LNCAP (cell line): ENCODE measurements around the gene FERMT2.

Experiments used
- TF ChIP-seq, protein P1 (sequence below): fragments of 450-650 bp; IDR thresholded peaks from 2 replicates; pipeline ENCODE4 v1.5.1; 2017; ENCODE audit warnings: mild to moderate bottlenecking

FERMT2 gene

DNA sequence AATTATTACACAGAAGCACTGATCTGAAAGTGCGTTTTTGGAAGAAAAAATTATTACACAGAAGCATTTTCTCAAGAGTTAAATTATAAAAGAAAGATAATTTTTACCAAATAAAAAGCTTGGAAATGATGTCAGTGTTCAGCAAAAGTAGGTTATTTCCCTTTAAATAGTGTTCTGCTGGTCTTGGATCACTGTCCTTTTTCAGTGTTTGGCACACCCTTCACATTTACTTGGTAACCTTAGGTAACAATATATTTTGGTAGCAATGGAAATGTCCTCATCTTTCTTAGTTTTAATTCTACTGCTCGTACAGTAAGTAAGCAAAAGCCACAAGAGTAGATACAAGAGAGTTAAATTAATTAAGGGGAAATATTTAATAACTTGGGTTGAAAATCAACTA is 40.3 kb downstream of the FERMT2 start:
- TF ChIP-seq, protein P1, sequence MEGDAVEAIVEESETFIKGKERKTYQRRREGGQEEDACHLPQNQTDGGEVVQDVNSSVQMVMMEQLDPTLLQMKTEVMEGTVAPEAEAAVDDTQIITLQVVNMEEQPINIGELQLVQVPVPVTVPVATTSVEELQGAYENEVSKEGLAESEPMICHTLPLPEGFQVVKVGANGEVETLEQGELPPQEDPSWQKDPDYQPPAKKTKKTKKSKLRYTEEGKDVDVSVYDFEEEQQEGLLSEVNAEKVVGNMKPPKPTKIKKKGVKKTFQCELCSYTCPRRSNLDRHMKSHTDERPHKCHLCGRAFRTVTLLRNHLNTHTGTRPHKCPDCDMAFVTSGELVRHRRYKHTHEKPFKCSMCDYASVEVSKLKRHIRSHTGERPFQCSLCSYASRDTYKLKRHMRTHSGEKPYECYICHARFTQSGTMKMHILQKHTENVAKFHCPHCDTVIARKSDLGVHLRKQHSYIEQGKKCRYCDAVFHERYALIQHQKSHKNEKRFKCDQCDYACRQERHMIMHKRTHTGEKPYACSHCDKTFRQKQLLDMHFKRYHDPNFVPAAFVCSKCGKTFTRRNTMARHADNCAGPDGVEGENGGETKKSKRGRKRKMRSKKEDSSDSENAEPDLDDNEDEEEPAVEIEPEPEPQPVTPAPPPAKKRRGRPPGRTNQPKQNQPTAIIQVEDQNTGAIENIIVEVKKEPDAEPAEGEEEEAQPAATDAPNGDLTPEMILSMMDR = no peak

DNA sequence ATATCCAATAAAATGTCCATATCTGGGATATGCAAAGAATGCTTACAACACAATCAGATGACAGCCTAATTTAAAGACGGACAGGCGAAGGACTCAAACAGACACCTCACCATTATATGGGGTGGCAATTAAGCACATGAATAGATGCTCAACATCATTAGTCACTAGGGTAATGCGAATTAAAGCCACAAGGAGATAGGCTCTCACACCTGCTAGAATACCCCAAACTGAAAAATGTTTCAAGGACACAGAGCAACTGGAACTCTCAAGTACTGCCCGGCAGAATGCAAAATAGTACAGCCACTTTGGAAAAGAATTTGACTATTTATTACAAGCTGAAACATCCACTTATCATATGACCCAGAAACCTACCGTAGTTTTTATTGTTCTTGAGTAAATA is 42.9 kb downstream of the FERMT2 start:
- TF ChIP-seq, protein P1 = no peak

DNA sequence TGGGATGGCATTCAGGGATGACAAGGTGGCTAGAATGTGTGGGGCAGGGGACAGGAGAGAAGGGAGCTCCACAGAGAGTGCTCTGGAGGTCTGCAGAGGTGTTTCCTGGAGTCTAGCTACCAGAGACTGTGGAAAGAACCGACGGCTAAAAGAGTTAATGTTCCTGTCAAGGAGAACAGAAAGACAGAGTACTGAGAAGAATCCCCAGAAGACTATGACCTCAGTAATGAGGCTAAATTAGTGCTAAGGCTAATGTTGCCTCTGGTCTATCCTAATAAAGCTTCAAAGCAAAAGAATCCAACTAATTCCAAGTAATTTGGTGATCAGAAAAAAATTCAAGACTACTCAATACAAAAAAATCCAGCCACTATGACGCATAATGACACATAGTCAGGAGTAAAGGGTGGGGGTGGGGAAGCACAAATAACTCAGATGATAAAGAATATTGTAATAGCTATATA is 44.7 kb downstream of the FERMT2 start:
- TF ChIP-seq, protein P1 = no peak

DNA sequence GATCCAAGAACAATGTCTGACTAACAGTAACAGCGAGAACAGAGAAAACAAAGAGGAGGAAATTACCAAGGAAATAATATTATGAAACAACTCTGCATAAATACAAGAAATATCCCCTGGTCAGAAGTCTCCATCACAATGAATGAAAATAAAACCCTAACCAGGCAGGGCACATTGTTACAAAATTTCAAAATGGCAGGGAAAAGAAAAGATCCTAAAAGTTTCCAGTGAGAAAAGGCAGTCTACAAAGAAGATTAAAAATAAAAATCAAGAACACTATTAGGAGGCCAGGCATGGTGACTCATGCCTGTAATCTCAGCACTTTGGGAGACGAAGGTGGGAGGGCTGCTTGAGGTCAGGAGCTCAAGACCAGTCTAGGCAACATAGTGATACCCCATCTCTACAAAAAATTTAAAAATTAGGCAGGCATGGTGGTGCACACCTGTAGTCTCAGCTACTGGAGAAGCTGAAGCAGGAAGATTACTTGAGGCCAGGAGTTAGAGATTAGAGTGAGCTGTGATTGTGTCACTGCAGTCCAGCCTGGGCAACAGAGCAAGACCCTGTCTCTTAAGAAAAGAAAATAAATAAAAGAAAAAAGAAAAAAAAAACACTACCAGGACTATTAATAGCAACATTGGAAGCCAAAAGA is 47.8 kb downstream of the FERMT2 start:
- TF ChIP-seq, protein P1 = no peak

DNA sequence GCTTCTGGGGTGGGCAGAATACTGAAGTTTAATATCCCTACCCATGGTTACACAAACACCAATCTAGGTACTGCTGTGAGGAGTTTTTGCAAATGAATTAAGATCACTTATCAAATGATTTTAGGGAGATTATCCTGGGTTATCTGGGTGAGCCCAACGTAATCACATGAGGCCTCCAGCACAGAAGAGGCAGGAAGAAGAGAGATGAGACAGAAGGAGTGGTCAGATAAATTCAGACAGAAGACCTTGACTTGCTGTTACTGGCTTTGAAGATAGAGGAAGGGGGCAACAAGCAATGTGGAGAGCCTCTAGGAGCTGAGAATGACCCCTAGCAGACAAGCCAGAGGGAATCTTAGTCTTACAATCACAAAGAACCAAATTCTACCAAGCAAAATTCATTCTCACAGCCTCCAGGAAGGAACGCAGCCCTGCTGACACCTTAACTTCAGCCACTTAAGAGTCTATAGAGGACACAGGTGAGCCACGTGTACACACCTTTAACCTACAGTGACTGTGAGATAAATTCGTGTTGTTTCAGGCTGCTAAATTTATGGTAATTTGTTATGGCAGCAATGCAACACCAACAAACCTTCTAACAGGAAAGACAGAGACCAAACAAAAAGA is 49.4 kb downstream of the FERMT2 start:
- TF ChIP-seq, protein P1 = no peak

DNA sequence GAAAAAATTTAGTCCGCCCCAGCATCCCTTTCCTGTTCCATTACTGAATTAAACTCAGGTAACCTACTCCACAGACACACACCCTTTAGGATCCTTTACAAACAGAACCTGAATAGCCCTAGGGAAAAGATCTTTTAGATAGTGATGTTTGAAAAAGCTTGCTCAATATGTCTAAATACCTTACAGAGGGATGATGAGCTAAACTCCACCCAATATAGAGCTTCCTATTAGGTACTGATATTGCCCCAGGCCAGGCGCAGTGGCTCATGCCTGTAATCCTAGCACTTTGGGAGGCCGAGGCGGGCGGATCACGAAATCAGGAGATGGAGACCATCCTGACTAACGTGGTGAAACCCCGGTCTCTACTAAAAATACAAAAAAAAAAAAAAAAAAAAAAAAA is 50.1 kb downstream of the FERMT2 start:
- TF ChIP-seq, protein P1 = no peak

DNA sequence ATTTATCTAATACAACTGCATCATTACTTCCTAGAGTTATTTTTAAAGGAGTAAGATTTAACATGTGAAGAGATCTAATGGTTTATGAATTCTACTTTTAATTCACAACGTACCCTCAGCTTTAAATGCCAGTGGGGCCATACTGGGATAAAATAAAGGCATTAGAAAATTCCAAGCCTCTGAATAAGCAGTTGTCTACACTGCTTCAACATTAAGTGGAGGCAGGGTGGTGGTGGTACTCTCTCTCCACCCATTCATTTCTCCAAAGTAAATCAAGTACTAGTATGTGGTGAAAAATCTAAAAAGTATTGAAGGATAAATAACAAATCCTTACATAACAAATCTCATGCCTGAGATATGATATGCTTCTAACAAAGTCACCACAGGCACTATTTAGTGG is 52.4 kb downstream of the FERMT2 start:
- TF ChIP-seq, protein P1 = no peak
